HG03460 (cell line): ENCODE measurements around the gene ZMYND11.

Experiments used
- ATAC-seq: cut with Tn5 transposase; IDR thresholded peaks from one replicate; pipeline ENCODE4 v1.9.1; 2021; ENCODE audit not compliant: unreplicated experiment

ZMYND11 gene

GRCh38 chr10:190216-190615, 55.0 kb downstream of the ZMYND11 start:
- no peak for ATAC-seq

GRCh38 chr10:191703-192518, 56.7 kb downstream of the ZMYND11 start:
- no peak for ATAC-seq

GRCh38 chr10:194281-194680, 59.0 kb downstream of the ZMYND11 start:
- no peak for ATAC-seq

DNA sequence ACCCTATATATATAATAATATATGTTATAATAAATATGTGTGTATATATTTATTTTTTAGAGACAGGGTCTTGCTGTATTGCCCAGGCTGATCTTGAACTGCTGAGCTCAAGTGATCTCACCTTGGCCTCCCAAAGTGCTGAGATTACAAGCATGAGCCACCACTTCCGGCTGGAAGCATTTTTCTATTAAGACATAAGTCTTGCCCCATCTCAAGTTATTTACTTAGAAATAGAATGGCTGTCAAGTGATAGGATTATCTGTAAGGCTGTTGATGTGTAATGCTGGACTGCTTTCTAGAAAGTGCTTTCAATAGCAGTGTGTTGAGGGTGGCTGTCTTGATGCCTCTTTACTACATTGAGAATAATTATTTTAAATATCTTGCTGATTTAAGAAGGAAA, 65.2 kb downstream of the ZMYND11 start:
- ATAC-seq = no peak

GRCh38 chr10:201328-201771, 66.1 kb downstream of the ZMYND11 start:
- no peak for ATAC-seq

DNA sequence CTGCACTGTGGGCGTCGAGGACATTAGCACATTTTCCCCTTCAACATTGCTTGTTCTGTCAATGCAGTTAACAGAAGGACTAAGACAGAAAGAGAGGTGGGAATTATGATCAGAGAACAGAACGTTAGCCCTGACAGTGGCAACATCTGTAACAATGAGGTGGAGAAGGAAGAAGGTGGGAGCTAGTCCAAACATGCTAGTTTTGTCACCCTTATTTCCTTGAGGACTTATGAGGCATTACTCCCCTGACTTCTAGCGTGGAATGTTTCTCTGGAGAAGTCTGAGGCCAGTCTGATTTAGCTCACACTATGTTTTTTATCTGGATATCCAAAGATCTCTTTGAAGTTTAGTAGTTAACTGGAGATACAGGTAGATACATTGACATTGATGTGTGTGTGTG, 73.4 kb downstream of the ZMYND11 start:
- no peak for ATAC-seq

GRCh38 chr10:209357-209756, 74.1 kb downstream of the ZMYND11 start:
- no peak for ATAC-seq

GRCh38 chr10:210297-210696, 75.0 kb downstream of the ZMYND11 start:
- ATAC-seq = no peak

GRCh38 chr10:215444-215843, 80.2 kb downstream of the ZMYND11 start:
- ATAC-seq = no peak

- no peak for ATAC-seq
Measured at GRCh38 chr10:218798-219197, 83.5 kb downstream of the ZMYND11 start.

- ATAC-seq = no peak
Measured at GRCh38 chr10:219731-220472, 84.6 kb downstream of the ZMYND11 start.

DNA sequence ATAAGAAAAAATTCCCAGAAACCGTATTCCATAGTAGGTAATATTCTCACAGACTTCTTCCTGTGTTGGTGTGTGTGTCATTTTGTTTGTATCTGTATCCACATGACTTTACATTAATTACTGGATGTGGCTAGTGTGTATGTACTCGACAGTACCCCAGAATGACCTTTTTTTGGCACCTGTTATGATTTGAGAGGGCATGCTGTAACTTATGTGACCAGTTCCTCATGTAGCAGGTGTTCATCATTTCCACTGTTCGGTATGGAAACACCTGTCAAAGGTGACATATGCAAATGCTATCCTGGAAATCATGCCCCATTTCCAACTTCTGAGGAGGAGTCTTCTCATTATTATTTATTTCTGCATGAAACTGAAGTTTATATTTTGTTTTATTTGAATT, 89.3 kb downstream of the ZMYND11 start:
- no peak for ATAC-seq

DNA sequence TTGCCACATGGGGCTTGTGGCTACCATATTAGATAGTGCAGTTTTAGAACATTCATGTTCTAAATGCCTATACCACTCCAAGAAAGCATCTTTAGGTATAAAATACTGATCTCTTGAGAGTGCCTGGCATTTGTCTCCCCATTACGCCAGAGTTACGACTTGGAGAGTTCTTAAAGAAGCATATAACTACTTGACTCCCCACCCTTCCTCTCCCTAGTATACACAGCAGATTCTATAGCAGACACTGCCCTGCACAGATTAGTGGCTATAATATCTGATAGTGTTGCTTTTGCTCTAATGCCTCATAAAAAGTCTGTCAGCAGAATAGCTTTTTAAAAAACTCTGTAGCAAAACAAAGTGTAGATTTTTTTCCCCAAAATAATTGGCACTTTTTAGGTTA, 90.8 kb downstream of the ZMYND11 start:
- ATAC-seq = no peak

- ATAC-seq = no peak
Measured at GRCh38 chr10:227014-227413, 91.8 kb downstream of the ZMYND11 start.

DNA sequence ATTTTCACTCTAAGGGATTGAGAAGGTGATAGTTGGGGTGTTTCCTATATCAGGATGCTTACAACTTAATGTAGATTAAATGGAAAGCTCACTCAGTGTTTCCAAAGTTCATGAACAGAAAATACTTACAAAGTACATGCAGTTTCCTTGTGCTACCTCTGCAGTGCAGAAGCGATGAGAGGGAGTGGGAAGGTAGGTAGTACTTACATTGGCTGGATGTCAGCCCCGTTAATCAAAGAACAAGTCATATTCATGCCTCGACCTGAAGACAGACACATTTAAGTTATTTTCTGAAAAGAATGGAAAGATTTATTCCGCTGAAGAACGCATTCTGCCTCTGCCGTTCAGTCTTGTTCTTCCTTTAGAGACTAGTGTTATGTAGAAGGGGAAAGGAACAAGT, 93.1 kb downstream of the ZMYND11 start:
- ATAC-seq = no peak

DNA sequence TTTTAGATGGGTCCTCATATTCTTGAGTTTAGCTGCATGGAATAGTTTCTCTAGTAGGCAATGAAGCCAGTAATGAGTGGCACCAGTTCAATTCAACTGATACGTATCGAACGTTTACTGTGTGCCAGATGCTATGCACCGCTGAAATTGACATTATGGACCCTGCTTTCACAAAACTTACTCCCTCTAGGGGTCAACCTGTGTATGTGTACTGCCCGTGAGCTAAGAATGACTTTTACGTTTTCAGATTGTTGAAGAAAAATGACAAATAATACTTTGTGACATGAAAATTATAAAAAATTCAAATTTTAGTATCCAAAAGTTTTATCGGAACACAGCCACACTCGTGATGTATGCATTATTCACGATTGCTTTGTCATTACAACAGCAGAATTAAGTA, 95.5 kb downstream of the ZMYND11 start:
- ATAC-seq = no peak

DNA sequence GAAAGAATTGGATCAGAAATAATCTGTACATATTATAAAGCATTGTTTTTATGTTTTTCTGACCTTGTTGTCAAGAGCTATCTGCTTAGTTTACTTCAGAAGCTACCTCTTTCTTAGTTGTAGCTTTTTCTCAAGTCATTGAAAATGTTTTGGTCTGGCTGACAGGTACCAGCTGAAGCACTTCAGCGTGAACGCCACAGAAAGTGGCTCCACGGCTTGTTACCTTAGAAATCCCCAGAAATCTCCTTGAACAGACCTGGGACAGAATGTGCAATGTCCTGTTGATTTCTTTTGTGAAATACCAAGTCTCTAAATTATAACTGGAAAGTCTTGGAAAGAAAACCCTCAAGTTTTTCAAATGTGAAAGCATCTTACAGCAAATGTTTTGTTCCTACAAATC, 96.8 kb downstream of the ZMYND11 start:
- no peak for ATAC-seq

GRCh38 chr10:232878-233277, 97.6 kb downstream of the ZMYND11 start:
- no peak for ATAC-seq

GRCh38 chr10:234708-235406, 99.6 kb downstream of the ZMYND11 start:
- ATAC-seq = no peak

DNA sequence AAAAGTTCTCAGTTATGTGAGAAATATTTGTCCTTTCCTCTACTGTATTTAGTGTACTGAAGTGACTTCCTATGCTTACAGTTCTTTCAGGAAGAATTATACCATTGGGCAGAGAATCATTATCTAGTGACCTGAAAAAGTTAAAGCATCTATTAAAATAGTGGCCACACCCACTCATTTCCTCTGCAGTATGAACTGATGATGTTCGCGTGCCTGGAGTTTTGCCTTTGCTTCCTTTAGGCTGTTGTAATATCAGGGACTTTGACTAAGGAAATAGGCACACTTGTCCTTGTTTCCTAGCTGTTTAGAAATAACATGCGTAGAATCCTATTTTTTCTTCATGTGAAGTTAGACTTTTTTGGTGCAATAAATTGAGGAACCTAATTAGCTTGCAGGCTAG, 100.7 kb downstream of the ZMYND11 start:
- ATAC-seq = no peak

DNA sequence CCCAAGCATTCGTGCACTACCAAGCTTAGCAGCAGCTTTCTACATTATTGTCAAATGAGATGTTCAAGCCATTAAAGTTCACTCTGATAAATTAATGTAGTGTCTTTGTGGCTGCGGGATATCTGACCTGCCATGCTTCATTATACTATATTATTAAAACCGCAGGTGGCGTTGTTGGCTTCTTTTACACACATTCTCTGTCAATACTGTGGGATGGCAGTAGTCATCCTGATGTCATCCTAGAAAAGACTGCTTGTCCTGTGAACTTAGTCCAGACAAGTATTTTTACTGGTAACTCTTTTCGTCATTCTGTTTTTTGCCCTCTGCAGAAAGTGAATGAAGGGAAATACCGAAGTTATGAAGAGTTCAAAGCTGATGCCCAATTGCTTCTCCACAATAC, 103.9 kb downstream of the ZMYND11 start:
- no peak for ATAC-seq

DNA sequence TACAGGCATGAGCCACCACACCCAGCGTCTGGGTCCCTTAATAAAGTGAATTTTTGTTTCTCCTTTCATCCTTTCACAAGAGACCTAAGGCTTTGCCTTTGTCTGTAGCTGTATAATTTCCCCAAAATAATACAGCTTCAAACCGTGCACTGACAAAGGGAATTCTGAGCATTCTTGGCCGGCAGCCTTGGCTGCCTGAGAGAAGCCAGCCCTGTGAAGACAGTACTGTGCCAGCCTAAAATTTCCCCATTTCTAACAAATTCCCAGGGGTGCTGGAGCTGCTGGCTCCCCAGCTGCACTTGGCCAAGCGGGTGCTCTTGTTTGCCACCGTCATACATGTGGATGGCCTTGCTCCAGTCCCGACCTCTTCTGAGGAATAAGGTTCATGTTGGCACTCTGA, 106.2 kb downstream of the ZMYND11 start:
- no peak for ATAC-seq
